Stomach (tissue), 9 donors: ENCODE data around the gene SLC25A26. TPM values are rescaled to one million over a fixed set of nuclear protein-coding genes. Genes with fewer than 3 reads are reported as not detected.
A peak's percentile ranks its signal among the peaks of the same experiment; 100 is the strongest.

Experiments
- DNase-seq, 2 donors: peaks; one replicate each; pipeline versions ENCODE4 v3.0.0 to v3.0.0-alpha.2; 2013 to 2019
- H3K27ac ChIP-seq, 5 donors: fragments of 200-600 bp in 4 of 5; sonication (generic) in 4 of 5; one replicate each; pipeline ENCODE4 v1.5.1; 2013 to 2019; ENCODE audit warnings: mild to moderate bottlenecking in 1 of 5, moderate library complexity in 1 of 5
- H3K27me3 ChIP-seq, 3 donors: fragments of 200-600 bp; sonication (generic); one replicate each; pipeline ENCODE4 v1.5.1; 2017 to 2019; ENCODE audit warnings: mixed run types in 1 of 3
- H3K36me3 ChIP-seq, 4 donors: fragments of 200-600 bp; sonication (generic); 1 replicate in 3 of 4; 2 replicates in 1 of 4; pipeline ENCODE4 v1.5.1; 2016 to 2019
- H3K4me1 ChIP-seq, 4 donors: fragments of 200-600 bp; sonication (generic); one replicate each; pipeline ENCODE4 v1.5.1; 2016 to 2019
- H3K4me3 ChIP-seq, 4 donors: fragments of 200-600 bp; sonication (generic) in 3 of 4; one replicate each; pipeline ENCODE4 v1.5.1; 2016 to 2019; ENCODE audit warnings: mild to moderate bottlenecking in 1 of 4
- H3K9me3 ChIP-seq, 4 donors: fragments of 200-600 bp; sonication (generic); one replicate each; pipeline ENCODE4 v1.5.1; 2016 to 2019
- CTCF ChIP-seq, 7 experiments: fragments of 450-650 bp in 4 of 7; fragments of 200-600 bp in 3 of 7; sonication (generic) in 3 of 7; IDR thresholded peaks; one replicate each; pipeline ENCODE4 v1.5.1; 2016 to 2019; ENCODE audit warnings: antibody characterized with exemption in 7 of 7, control low read depth in 2 of 7, mild to moderate bottlenecking in 1 of 7
- EP300 ChIP-seq: sonication (generic); formaldehyde crosslinking; IDR thresholded peaks from one replicate; pipeline ENCODE4 v1.6.1; 2017; ENCODE audit warnings: antibody characterized with exemption
- POLR2A ChIP-seq, 4 donors: fragments of 450-650 bp; IDR thresholded peaks; one replicate each; pipeline ENCODE4 v1.6.1; 2016; ENCODE audit warnings: antibody characterized with exemption in 4 of 4, control low read depth in 2 of 4, mild to moderate bottlenecking in 1 of 4, moderate library complexity in 1 of 4
- POLR2AphosphoS5 ChIP-seq, 3 donors: sonication (generic); formaldehyde crosslinking; IDR thresholded peaks; one replicate each; pipeline ENCODE4 v1.6.1; 2016; ENCODE audit warnings: antibody characterized with exemption in 3 of 3
- WGBS, 5 donors: extraction: QIAGEN DNeasy Blood & Tissue Kit in 3 of 5; methylation state at CpG; one replicate each; pipeline versions ENCODE4 v1.1.5 to v1.1.7; 2013 to 2018; 5-methylcytosine and 5-hydroxymethylcytosine counted together
- intact Hi-C: fragments of 100-400 bp; cut with DNase I; formaldehyde crosslinking; loops from one replicate; pipeline ENCODE4 v1.15.1; 2023; ENCODE audit warnings: low total_unique reads
- polyA plus RNA-seq, 3 donors: library from polyadenylated mRNA; stranded (reverse); fragments of 200-250 nt; gene quantifications; one replicate each; pipeline ENCODE4 v1.2.3, GENCODE V29; 2013
- total RNA-seq, 5 donors: library from RNA; depleted of rRNA; stranded (reverse); fragments of >200 nt; gene quantifications; one replicate each; pipeline versions ENCODE4 v1.1.0 to v1.2.3, GENCODE V29; 2014 to 2016
- donor health status: healthy with polysubstance abuse.
- donor health status: Bipolar disorder and iron deficiency.
- donor health status: healthy.

The SLC25A26 gene
- total and polyA plus RNA-seq, 8 donors: 1.2 to 26.6 (median 14.1) TPM

- no peak for DNase-seq
- Histone ChIP-seq H3K27me3 (no peaks in the 10 kb centered on the region), H3K4me1 (peaks cover 25 to 93% (median 57%) of the 10 kb centered on the region in 4 donors), H3K36me3 (peaks cover 56 to 96% (median 90%) of the 10 kb centered on the region in 4 donors), H3K9me3 (no peaks in the 10 kb centered on the region), H3K4me3 (no peak overlapping the region), H3K27ac (peak overlapping the region in 4 of 5 donors; percentile 3 to 82 (median 51))
- 86 to 96% (median 95%) methylated on average over 7 of the region's 7 CpGs for WGBS, 5 donors
- TF ChIP-seq POLR2A (IDR thresholded peaks at IDR 0.05) (no peak), POLR2AphosphoS5 (IDR thresholded peaks at IDR 0.05) (no peak), EP300 (no peak), CTCF (IDR thresholded peaks at IDR 0.05) (no peak)
- intact Hi-C loops: no loop called here
These were observed 190.2 kb downstream of the SLC25A26 start for GRCh38 chr3:66410976-66411375.

DNA sequence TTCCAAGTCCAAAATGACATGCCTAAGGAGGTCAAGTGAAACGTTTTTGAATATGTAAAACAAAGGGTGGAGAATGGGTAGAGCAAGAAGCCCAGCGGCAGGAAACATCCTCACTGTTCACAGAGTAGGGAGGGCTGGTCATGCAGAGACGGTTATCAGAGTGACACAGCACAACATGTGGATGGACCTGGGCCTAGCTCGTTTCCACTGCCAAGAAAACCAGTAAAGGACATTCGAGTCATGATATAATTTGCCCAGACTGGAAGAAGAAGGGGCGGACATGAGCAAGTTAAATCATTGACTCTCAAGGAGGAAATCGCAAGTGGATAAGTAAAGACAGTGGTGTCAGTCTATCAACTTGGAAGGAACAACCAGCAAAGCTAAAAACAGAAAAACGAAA, 190.7 kb downstream of the SLC25A26 start:
- 51 to 64% (median 59%) methylated on average over 8 of the region's 8 CpGs for WGBS, 5 donors
- no peak for DNase-seq
- peaks cover 27 to 93% (median 56%) of the 10 kb centered on the region in 4 donors for H3K4me1 ChIP-seq
- H3K4me3 ChIP-seq: no peak overlapping the region
- no peaks in the 10 kb centered on the region for H3K9me3 ChIP-seq
- intact Hi-C loops: no loop called here
- H3K27me3 ChIP-seq: no peaks in the 10 kb centered on the region
- H3K27ac ChIP-seq: peak overlapping the region in 4 of 5 donors; percentile 3 to 82 (median 51)
- H3K36me3 ChIP-seq: peaks cover 51 to 96% (median 88%) of the 10 kb centered on the region in 4 donors
- TF ChIP-seq EP300 (no peak), POLR2A (IDR thresholded peaks at IDR 0.05) (no peak), CTCF (IDR thresholded peaks at IDR 0.05) (no peak), POLR2AphosphoS5 (IDR thresholded peaks at IDR 0.05) (no peak)

- Histone ChIP-seq H3K36me3 (peaks cover 43 to 94% (median 85%) of the 10 kb centered on the region in 4 donors), H3K4me1 (peaks cover 24 to 93% (median 55%) of the 10 kb centered on the region in 4 donors)
- WGBS, 5 donors: 79 to 86% (median 82%) methylated on average over 24 of the region's 24 CpGs
These were observed 191.4 kb downstream of the SLC25A26 start for GRCh38 chr3:66411961-66412887.

More at GRCh38 chr3:66411961-66412887, 191.4 kb downstream of the SLC25A26 start:
- no peaks in the 10 kb centered on the region for H3K9me3 ChIP-seq
- no peak for TF ChIP-seq POLR2A (IDR thresholded peaks at IDR 0.05)
- TF ChIP-seq CTCF (IDR thresholded peaks at IDR 0.05): no peak
- TF ChIP-seq EP300: no peak
- TF ChIP-seq POLR2AphosphoS5 (IDR thresholded peaks at IDR 0.05): no peak
- no peak for DNase-seq
- H3K27me3 ChIP-seq: no peaks in the 10 kb centered on the region
- H3K4me3 ChIP-seq: no peak overlapping the region
- H3K27ac ChIP-seq: peak overlapping the region in 2 of 5 donors; percentile 67 to 82
- intact Hi-C loops: no loop called here
